GM18861 (cell line): ENCODE measurements around the gene OR4F15.

ENCODE experiments used
- ATAC-seq: cut with Tn5 transposase; IDR thresholded peaks from one replicate; pipeline ENCODE4 v1.9.1; 2021; ENCODE audit not compliant: unreplicated experiment

The OR4F15 gene

GRCh38 chr15:101803676-101804075, 8.3 kb upstream of the OR4F15 start:
- ATAC-seq: no peak

GRCh38 chr15:101804375-101804774, 7.6 kb upstream of the OR4F15 start:
- ATAC-seq: no peak

GRCh38 chr15:101804941-101805340, 7.1 kb upstream of the OR4F15 start:
- ATAC-seq: no peak

- ATAC-seq: no peak
These were observed 6.2 kb upstream of the OR4F15 start for GRCh38 chr15:101805605-101806345.

- ATAC-seq: no peak
These were observed 4.6 kb upstream of the OR4F15 start for GRCh38 chr15:101807345-101807945.

GRCh38 chr15:101808201-101808600, 3.8 kb upstream of the OR4F15 start:
- no peak for ATAC-seq

GRCh38 chr15:101810456-101810855, 1.5 kb upstream of the OR4F15 start:
- no peak for ATAC-seq

- no peak for ATAC-seq
These were observed 1.1 kb upstream of the OR4F15 start for GRCh38 chr15:101810876-101811275.

- ATAC-seq: no peak
These were observed 2.0 kb downstream of the OR4F15 start for GRCh38 chr15:101813803-101814534.

GRCh38 chr15:101820781-101821180, 8.8 kb downstream of the OR4F15 start:
- ATAC-seq: no peak

- no peak for ATAC-seq
These were observed 15.3 kb downstream of the OR4F15 start for GRCh38 chr15:101827257-101827656.

GRCh38 chr15:101828774-101829173, 16.8 kb downstream of the OR4F15 start:
- no peak for ATAC-seq

- ATAC-seq: no peak
These were observed 29.7 kb downstream of the OR4F15 start for GRCh38 chr15:101841656-101842055.

- ATAC-seq: no peak
These were observed 32.9 kb downstream of the OR4F15 start for GRCh38 chr15:101844916-101845315.

GRCh38 chr15:101852356-101852755, 40.4 kb downstream of the OR4F15 start:
- ATAC-seq: no peak
